GM21447 (cell line): ENCODE data around the gene TTC8.
A peak's percentile ranks its signal among the peaks of the same experiment; 100 is the strongest.
"Not testable (repeated sequence)": the region's sequence is repeated elsewhere in the genome, so short reads cannot be mapped to it uniquely, and the experiment has no call there.

Experiments
- ATAC-seq: cut with Tn5 transposase; IDR thresholded peaks from one replicate; pipeline ENCODE4 v1.9.1; 2021; ENCODE audit not compliant: unreplicated experiment

Gene TTC8

GRCh38 chr14:88824314-88825077 lies at the start of gene TTC8:
TTC8 (plus strand) TSS chr14:88824651; CDS start chr14:88824708, 57 bp downstream.
- ATAC-seq = peak; percentile 99

- no peak for ATAC-seq
Observed at GRCh38 chr14:88775532-88775931, 48.9 kb upstream of the TTC8 start.

- ATAC-seq = no peak
Observed at GRCh38 chr14:88785911-88786310, 38.5 kb upstream of the TTC8 start.

GRCh38 chr14:88786715-88787114 lies 37.7 kb upstream of the TTC8 start:
- no peak for ATAC-seq

- not testable (repeated sequence) for ATAC-seq
Observed at GRCh38 chr14:88789573-88789972, 34.9 kb upstream of the TTC8 start.

- no peak for ATAC-seq
Observed at GRCh38 chr14:88790501-88791251, 33.8 kb upstream of the TTC8 start.

GRCh38 chr14:88791252-88791621 lies 33.2 kb upstream of the TTC8 start:
- ATAC-seq = no peak

- ATAC-seq = no peak
Observed at GRCh38 chr14:88791629-88792472, 32.6 kb upstream of the TTC8 start.

- peak; percentile 79 for ATAC-seq
Observed at GRCh38 chr14:88792473-88793258, 31.8 kb upstream of the TTC8 start, which contains the start of gene EML5. EML5 (minus strand) TSS chr14:88792953; CDS start chr14:88792503, 450 bp downstream.

GRCh38 chr14:88793259-88793625 lies 31.2 kb upstream of the TTC8 start:
- ATAC-seq = no peak

GRCh38 chr14:88798156-88798555 lies 26.3 kb upstream of the TTC8 start:
- ATAC-seq = no peak

GRCh38 chr14:88799522-88799921 lies 24.9 kb upstream of the TTC8 start:
- no peak for ATAC-seq

- ATAC-seq = no peak
Observed at GRCh38 chr14:88802596-88802995, 21.9 kb upstream of the TTC8 start.

GRCh38 chr14:88804035-88804434 lies 20.4 kb upstream of the TTC8 start:
- no peak for ATAC-seq

- no peak for ATAC-seq
Observed at GRCh38 chr14:88804477-88804876, 20.0 kb upstream of the TTC8 start.

GRCh38 chr14:88808359-88808758 lies 16.1 kb upstream of the TTC8 start:
- no peak for ATAC-seq

GRCh38 chr14:88815980-88816379 lies 8.5 kb upstream of the TTC8 start:
- no peak for ATAC-seq

GRCh38 chr14:88818018-88818417 lies 6.4 kb upstream of the TTC8 start:
- no peak for ATAC-seq

- ATAC-seq = not testable (repeated sequence)
Observed at GRCh38 chr14:88819674-88820073, 4.8 kb upstream of the TTC8 start.

GRCh38 chr14:88821378-88821777 lies 3.1 kb upstream of the TTC8 start:
- no peak for ATAC-seq

- ATAC-seq = no peak
Observed at GRCh38 chr14:88821888-88822287, 2.6 kb upstream of the TTC8 start.
